K562 (cell line): ENCODE measurements around the gene BNC2.

ENCODE experiments used
- CTCF ChIP-seq, 3 experiments: IDR thresholded peaks in 2 of 3; conservative IDR thresholded peaks in 1 of 3; 2 replicates each; pipeline ENCODE4 v1.5.1; 2011 to 2012; ENCODE audit warnings: low read length in 3 of 3, mild to moderate bottlenecking in 3 of 3, control low read depth in 2 of 3, improper control_type of control experiment in 1 of 3, inconsistent platforms in 1 of 3, low read depth in 1 of 3, mixed read lengths in 1 of 3, moderate library complexity in 1 of 3; ENCODE audit not compliant: insufficient read depth in 2 of 3
- EGR1 ChIP-seq: fragments of 450-650 bp; conservative IDR thresholded peaks from 2 replicates; pipeline ENCODE4 v1.6.1; 2017; ENCODE audit warnings: mild to moderate bottlenecking
- EP300 ChIP-seq: IDR thresholded peaks from 2 replicates; pipeline ENCODE4 v1.6.1; 2012; ENCODE audit warnings: low read length, improper control_type of control experiment
- HMG20A ChIP-seq: fragments of 450-650 bp; formaldehyde crosslinking; conservative IDR thresholded peaks from 2 replicates; pipeline ENCODE4 v1.4.0; 2020; ENCODE audit warnings: mild to moderate bottlenecking, mixed read lengths
- ID3 ChIP-seq, 2 experiments: fragments of 250-450 bp in 1 of 2; fragments of 450-650 bp in 1 of 2; sonication (Bioruptor Pico) in 1 of 2; IDR thresholded peaks; 2 replicates each; pipeline versions ENCODE4 v1.6.1 to v1.8.0; 2016 to 2021; ENCODE audit warnings: mild to moderate bottlenecking in 2 of 2, moderate library complexity in 2 of 2, missing compliant biosample characterization in 1 of 2, missing genetic modification characterization in 1 of 2
- MYNN ChIP-seq, 2 experiments: sonication (generic); formaldehyde crosslinking in 1 of 2; IDR thresholded peaks; 2 replicates each; pipeline versions ENCODE4 v1.5.0 to v1.6.1; 2016 to 2020; ENCODE audit warnings: antibody characterized with exemption in 1 of 2, missing genetic modification reagents in 1 of 2
- NFRKB ChIP-seq: fragments of 450-650 bp; IDR thresholded peaks from 2 replicates; pipeline ENCODE4 v1.6.1; 2016; ENCODE audit warnings: low read depth
- POLR2AphosphoS5 ChIP-seq: IDR thresholded peaks from 2 replicates; pipeline ENCODE4 v1.6.1; 2011; ENCODE audit warnings: mild to moderate bottlenecking, low read depth, low read length, moderate library complexity; ENCODE audit not compliant: control insufficient read depth, insufficient read depth
- RAD21 ChIP-seq, 2 experiments: fragments of 250-450 bp in 1 of 2; fragments of 450-650 bp in 1 of 2; sonication (Bioruptor Pico) in 1 of 2; formaldehyde crosslinking in 1 of 2; IDR thresholded peaks in 1 of 2; conservative IDR thresholded peaks in 1 of 2; 2 replicates each; pipeline versions ENCODE4 v1.4.0 to v1.8.0; 2020 to 2022; ENCODE audit warnings: mild to moderate bottlenecking in 2 of 2, moderate library complexity in 1 of 2
- RBM39 ChIP-seq: fragments of 200-400 bp; formaldehyde crosslinking; optimal IDR thresholded peaks from 2 replicates; pipeline ENCODE3; 2018; ENCODE audit warnings: low read depth, low read length
- RFX7 ChIP-seq: fragments of 250-450 bp; sonication (Bioruptor Pico); IDR thresholded peaks from 2 replicates; pipeline ENCODE4 v1.5.1; 2021; ENCODE audit warnings: mild to moderate bottlenecking
- SIN3B ChIP-seq: fragments of 450-650 bp; IDR thresholded peaks from 2 replicates; pipeline ENCODE4 v1.6.1; 2017; ENCODE audit warnings: low read depth, mild to moderate bottlenecking, moderate library complexity
- THRB ChIP-seq: fragments of 450-650 bp; formaldehyde crosslinking; conservative IDR thresholded peaks from 2 replicates; pipeline ENCODE4 v1.4.0; 2022; ENCODE audit warnings: mild to moderate bottlenecking, missing genetic modification characterization
- YY1 ChIP-seq, 3 experiments: IDR thresholded peaks; 2 replicates each; pipeline ENCODE4 v1.6.1; 2011; ENCODE audit warnings: low read length in 2 of 3, mild to moderate bottlenecking in 2 of 3, moderate library complexity in 2 of 3, borderline replicate concordance in 1 of 3, control low read depth in 1 of 3, low read depth in 1 of 3; ENCODE audit not compliant: insufficient read depth in 3 of 3, insufficient replicate concordance in 2 of 3, control insufficient read depth in 1 of 3, insufficient read length in 1 of 3; ENCODE audit errors: extremely low read depth in 1 of 3

GRCh38 chr9:16825331-16825725, 45.1 kb downstream of the BNC2 start:
- no peak for TF ChIP-seq POLR2AphosphoS5
- no peak for TF ChIP-seq RFX7 (CRISPR knock-in tag)
- TF ChIP-seq ID3 (CRISPR knock-in tag; IDR thresholded peaks at IDR 0.05), result no peak
- TF ChIP-seq ID3 (tag; IDR thresholded peaks at IDR 0.05), result no peak
- no peak for TF ChIP-seq HMG20A (CRISPR knock-in tag)
- no peak for TF ChIP-seq EGR1
- no peak for TF ChIP-seq CTCF (IDR thresholded peaks at IDR 0.05 in 2 of 3, conservative IDR thresholded peaks at IDR 0.05 in 1 of 3; ENCODE audit: insufficient read depth in 2 of 3, low read depth in 1 of 3, low read length in 3 of 3)
- TF ChIP-seq THRB (CRISPR knock-in tag), result no peak
- TF ChIP-seq MYNN (IDR thresholded peaks at IDR 0.05), result no peak
- no peak for TF ChIP-seq MYNN (CRISPR knock-in tag; IDR thresholded peaks at IDR 0.05)
- no peak for TF ChIP-seq EP300
- no peak for TF ChIP-seq YY1 (IDR thresholded peaks at IDR 0.05; ENCODE audit: borderline replicate concordance in 1 of 3, control insufficient read depth in 1 of 3, extremely low read depth in 1 of 3, insufficient read depth in 3 of 3, insufficient read length in 1 of 3, insufficient replicate concordance in 2 of 3, low read depth in 1 of 3, low read length in 2 of 3)
- TF ChIP-seq RAD21 (CRISPR knock-in tag; conservative IDR thresholded peaks at IDR 0.05 in 1 of 2, IDR thresholded peaks at IDR 0.05 in 1 of 2), result no peak
- no peak for TF ChIP-seq SIN3B
- no peak for TF ChIP-seq RBM39
- TF ChIP-seq NFRKB, result no peak
